ENCODE measurements around the gene AVL9.
"Not testable (repeated sequence)": the region's sequence is repeated elsewhere in the genome, so short reads cannot be mapped to it uniquely, and the experiment has no call there.

Gene AVL9

DNA sequence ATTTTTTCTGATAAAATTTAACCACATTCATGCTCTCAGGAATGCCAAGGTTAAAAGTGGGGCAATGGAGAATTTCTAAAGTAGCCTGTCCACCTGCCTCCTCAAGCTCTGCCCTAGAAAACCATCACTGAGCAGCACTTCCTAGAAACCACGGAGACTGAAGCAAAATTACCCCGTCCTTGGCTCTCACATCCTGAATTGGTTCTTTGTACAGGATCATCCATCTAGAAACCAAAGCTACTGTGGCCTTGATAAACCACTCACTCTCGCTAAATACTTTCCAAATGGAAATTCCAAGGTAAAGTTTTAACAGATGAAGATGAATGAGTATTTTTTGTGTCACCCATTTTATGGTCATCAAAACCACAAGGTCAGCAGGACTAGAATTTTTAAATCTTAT lies 96.6 kb downstream of the AVL9 start:
- DNase-seq, result no peak

DNA sequence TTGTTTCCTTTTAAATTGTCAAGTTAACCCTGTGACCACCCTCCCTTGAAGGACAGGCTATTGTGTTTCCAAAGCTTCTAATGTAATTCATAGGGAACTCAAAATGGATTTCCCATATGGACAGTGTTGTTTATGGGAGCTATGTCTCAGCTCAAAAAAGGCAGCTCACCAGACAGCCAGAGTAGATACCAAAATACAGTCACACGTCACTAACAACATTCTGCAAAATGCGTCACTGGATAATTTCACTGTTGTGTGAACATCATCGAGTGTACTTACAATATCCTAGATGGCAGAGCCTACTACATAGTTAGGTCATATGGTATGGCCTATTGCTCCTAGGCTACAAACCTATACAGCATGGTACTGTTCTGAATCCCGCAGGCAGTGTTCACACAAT lies 97.4 kb downstream of the AVL9 start:
- DNase-seq, result no peak

DNA sequence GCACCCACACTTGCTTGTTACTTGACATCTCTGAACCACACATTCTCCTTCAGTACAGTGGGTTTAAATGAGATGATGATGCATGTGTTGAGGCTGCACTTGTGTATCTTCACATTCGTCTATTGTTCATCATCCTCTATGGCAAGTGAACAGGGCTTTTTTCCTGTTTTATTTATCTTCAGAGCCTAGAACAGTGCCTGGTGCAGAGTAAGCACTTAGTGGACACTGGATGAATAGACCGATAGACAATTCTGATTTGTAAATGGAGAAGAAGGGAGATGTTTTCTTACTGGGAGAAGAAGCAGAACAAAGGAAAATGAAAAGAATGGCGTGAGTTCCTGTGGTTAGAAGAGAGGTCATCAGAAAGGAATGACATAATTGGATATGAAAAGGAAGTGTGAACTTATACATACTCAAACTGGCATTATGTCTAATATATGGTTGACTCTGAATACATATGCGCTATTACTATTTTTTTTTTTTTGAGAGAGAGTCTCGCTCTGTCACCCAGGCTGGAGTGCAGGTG lies 99.7 kb downstream of the AVL9 start:
- DNase-seq, result no peak

DNA sequence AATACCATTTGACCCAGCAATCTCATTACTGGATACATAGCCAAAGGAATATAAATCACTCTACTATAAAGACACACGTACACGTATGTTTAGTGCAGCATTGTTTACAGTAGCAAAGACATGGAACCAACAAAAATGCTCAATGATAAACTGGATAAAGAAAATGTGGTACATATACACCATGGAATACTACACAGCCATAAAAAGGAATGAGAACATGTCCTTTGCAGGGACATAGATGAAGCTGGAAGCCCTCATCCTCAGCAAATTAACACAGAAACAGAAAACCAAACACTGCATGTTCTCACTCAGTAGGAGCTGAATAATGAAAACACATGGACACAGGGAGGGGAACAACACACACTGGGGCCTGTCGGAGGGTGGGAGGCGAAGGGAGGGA lies 105.9 kb downstream of the AVL9 start:
- DNase-seq, result not testable (repeated sequence)

DNA sequence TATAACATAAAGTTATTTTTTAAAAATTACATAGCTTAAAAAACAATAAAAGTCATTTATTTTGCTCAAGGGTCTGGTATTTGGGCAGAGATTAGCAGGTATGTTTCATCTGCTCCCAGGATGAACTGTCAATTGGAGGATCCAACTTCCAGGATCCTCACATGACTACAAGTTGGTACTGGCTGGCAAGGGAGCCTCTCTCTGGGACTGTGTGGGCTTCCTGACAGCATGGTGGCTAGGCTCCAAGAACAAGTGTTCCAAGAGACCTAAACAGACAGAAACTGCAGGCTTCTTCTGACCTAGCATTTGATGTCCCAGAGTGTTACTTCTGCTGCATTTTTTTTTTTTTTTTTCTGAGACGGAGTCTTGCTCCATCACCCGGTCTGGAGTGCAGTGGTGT lies 107.2 kb downstream of the AVL9 start:
- DNase-seq, result no peak

DNA sequence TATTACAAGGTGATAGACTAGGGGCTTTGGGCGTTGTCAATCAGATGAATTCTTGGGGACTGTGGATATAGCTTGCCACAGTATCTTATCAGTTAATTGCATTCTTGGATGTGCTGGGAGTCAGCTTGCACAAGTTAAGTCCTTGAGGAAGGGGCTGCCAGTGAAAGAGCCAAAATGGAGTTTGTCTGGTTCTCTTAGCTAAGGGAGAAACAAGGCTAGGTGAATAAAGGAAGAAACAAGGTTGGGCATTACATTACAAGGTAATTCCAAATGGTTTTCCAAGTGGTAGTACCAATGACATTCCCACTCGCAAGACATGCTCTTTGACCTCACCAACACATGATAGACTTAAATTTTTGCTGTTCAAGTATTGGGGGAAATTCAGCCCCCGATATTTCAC lies 108.2 kb downstream of the AVL9 start:
- not testable (repeated sequence) for DNase-seq

DNA sequence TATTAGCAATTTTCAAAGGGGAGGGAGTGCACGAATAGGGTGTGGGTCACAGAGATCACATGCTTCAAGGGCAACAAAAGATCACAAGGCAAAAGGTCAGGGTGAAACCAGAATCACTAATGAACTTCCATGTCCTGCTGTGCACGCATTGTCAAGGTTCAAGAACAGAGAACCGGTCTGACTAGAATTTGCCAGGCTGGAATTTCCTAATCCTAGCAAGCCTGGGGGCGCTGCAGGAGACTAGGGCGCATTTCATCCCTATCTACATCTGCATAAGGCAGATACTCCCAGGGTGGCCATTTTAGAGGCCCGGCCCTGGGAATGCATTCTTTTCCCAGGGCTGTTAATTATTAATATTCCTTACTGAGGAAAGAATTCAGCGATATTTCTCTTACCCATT lies 108.8 kb downstream of the AVL9 start:
- DNase-seq, result not testable (repeated sequence)

DNA sequence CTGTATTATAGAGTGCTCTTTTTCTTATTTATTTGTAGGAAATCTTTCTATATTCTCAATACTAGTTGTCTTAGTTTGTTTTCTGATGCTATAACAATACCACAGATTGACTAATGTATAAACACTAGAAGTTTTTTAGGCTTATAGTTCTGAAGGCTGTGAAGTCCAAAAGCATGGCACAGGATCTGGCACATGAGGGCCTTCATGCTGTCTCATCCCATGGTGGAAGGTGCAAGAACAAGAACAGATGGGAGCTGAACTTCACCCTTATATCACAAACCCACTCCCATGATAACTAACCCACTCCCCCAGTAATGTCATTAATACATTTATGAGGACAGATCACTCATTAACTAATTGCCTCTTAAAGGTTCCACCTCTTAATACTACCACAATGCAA lies 109.7 kb downstream of the AVL9 start:
- no peak for DNase-seq

DNA sequence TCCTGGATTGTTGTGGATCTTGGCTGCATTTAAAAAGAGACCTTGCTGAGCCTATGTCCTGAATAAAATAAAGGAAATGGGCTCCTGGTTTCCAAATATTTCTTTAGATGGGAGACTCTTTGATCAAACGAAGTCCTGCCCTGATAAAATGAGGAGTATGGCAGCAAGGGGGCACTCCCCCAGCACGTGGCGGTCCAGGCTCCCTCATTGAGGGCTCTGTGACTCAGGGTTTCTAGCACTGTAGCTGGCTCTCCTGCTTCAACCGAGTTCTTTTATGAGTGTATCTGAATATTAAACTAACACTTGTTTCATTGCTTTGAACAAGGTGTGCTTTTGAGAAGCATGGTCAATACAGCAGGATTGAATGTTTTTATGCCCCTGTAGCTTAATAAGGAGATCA lies 114.2 kb downstream of the AVL9 start:
- DNase-seq, result no peak

DNA sequence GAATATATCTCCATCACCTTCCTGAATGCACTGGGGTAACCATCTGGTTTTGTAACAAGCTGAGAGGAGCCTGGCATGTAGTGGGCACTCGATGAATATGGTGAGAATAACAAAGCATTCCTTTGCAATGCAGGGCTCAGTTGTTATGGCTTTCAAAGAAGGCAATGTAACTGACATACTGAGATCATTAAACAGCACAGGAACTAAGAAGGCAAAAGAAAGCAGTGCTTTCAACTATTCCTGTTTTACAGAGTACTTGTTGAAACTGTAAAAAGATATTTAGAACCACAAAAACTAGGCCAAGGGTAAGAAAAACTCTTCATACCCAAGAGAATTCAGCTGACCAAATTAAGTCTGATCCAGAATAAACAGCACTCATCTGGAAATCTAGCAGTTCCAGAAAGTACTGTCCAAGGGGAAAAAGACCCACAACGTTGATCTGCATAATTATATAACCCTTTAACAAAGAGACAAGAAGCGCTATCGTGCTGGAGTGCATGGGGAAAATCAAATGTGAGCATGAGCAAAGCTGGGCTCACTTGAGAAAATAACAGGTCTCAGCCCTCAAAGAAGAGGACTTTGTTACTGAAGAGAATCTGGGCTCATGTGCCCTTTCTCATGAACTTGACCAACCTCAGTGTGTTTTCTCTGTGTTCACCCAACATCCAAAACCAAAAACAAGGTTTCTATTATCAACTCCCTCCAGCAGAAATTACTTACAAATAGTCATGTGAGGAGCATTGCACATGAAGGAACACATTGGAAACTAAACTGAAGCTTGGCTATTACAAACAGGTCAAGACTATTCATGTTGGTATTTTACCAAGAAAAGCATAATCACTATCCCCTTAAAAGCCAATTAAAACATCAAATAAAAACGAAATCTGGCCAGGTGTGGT lies 116.2 kb downstream of the AVL9 start:
- DNase-seq, result no peak

DNA sequence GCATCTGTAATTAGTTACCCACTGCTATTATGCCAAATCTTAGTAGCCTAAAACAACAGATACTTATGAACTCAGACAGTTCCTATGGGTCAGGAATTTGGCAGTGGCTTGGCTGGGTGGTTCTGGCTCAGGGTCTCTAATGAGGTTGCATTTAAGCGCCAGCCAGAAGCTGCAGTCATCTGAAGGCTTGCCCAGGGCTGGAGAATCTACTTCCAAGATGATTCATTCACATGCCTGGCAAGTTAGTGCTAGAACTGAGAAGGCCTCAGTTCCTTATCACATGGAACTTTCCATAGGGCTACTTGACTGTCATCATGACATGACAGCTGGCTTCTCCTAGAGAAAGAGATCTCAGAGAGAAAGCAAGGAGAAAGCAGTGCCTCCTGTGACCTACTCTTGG lies 121.3 kb downstream of the AVL9 start:
- DNase-seq, result no peak

DNA sequence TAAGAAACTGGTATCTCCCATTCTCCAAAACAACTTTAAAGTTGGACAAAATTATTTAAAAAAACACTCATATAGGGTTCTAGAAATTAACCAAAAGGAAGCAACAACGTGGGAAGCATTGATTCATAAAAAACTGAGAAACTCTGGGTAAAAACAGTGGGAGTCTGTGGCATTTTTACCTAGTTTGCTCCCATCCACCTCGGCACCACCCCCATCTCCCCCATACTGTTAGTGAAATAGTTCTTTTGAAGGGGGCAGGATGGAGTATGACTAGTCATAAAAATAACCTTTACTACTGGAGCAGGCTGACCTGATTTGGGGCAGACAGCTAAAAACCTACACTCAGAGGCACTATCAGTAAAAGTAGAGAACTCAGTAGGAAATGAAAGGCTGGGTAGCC lies 123.2 kb downstream of the AVL9 start:
- no peak for DNase-seq

DNA sequence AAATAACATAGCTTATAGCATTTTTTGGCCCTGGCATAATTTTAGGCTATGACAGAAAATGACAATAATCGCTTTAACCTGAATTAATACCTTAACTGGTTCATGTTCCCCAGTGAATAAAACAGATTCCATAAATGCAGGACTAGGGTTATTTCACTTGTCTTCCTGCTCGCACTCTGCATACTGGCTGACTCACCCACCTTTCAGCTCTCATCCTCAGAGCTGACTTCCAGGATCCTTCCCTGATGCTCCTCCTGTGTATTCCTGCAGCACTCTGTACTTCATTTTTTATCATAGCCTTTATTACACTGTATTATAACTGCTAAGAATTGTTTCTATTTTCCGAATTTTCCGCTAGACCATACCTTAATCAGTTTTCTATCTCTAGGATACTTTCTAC lies 123.7 kb downstream of the AVL9 start:
- DNase-seq, result no peak

DNA sequence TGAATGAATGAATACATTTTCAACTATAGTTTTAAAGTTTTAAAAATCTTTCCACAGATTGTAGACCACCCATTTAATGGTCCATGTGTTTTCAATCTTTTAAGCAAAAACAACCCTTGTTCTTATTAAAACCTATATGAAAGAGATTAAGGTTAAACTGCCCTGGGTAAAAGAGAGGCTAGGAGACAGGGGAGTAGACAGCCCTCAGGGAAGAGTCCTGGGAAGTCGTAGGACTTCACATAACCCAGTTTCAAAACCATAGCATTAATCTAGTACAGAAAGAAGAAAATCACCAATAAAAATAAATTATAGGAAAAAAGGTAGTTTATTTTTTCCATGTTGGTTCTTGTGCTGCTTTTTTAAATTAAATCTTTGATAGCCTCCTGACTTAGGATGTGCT lies 124.1 kb downstream of the AVL9 start:
- not testable (repeated sequence) for DNase-seq

DNA sequence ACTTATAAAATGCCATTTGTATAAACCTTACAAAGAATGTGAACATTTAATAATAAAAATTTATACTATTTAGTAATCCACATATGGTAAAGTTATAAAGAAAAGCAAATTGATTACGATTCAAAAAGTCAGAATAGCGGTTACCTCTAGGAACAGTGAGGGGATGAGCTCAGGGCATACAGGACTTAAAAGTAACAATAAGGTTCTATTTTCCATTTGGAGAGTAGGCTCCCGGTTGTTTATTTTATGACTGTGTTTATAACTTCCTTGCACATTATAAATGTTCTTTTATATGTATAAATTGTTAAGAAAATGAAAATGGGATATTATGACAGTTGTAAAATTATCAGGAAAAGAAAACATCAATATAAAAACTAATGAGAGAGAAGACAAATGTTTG lies 135.7 kb downstream of the AVL9 start:
- DNase-seq, result no peak

DNA sequence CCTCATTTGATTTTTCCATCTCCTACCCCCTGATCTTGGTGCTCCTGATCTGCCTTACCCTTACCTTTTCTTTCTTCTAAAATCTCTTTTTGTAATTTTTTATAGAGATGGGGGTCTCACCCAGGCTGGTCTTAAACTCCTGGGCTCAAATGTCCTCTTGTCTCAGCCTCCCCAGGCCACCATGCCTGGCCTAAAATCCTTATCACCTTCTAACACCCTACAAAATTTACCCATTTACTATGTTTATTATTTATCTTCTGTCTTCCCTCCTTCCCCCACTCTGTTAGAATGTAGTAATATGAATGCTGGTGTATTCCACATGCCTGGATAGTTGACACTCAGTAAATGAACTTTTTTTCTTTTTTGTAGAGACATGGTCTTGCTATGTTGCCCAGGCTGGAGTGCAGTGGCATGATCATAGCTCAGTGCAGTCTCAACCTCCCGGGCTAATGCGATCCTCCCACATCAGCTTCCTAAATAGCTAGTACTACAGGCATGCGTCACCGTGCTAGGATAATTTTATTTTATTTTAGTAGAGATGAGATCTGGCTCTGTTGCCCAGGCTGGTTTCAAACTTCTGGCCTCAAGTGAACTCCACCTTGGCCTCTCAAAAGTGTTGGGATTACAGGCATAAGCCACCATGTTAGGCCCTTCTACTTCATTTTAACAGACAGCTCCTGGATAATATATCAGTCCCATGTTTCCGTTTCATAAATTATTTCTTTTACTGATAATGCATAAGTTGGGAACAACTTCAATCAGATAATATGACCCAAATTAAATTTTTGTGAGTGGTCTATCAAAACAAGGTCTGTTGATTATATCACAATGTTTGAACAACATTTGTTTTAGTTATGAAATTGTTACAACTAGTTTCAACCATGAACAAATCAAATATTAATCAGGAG lies 136.6 kb downstream of the AVL9 start:
- not testable (repeated sequence) for DNase-seq

DNA sequence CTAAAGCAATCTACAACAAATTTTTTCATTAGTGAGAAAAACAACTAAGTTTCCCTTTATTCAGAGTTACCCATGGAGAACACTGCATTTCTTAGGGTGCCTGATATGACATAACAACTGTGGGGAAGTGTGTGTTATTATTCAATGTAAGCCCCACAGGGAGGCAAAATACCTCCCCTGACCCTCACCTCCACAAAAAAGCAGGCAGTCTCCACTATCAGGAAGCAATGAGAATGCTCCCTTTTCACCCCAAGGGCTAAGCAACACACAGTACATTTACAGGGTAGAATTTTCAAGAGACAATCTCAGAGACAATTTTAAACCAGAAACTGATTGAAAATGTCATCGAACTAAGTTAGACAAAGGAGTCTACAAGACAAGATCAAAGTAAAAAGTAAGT lies 138.2 kb downstream of the AVL9 start:
- not testable (repeated sequence) for DNase-seq

DNA sequence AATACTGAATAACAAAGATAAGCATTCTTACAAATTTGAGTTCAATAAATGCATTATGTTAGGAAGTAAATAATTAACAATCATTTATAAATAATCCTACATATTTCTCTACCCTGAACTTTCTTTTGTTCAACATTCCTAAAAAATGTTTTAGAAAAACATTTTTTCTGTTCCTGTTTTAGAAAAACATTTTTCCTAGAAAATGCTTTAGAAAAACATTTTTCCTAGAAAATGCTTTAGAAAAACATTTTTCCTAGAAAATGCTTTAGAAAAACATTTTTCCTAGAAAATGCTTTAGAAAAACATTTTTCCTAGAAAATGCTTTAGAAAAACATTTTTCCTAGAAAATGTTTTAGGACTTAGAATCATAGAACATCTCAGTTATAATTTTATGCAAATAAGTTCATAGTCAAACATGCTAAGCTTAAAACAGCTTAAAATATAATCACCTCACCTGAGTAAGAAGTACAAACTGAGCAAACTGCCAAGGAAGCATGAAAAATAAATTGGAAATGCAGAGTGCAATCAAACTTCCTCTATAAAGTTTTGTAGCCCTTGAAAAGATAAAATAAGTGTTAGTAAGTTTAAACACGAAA lies 139.6 kb downstream of the AVL9 start:
- not testable (repeated sequence) for DNase-seq

DNA sequence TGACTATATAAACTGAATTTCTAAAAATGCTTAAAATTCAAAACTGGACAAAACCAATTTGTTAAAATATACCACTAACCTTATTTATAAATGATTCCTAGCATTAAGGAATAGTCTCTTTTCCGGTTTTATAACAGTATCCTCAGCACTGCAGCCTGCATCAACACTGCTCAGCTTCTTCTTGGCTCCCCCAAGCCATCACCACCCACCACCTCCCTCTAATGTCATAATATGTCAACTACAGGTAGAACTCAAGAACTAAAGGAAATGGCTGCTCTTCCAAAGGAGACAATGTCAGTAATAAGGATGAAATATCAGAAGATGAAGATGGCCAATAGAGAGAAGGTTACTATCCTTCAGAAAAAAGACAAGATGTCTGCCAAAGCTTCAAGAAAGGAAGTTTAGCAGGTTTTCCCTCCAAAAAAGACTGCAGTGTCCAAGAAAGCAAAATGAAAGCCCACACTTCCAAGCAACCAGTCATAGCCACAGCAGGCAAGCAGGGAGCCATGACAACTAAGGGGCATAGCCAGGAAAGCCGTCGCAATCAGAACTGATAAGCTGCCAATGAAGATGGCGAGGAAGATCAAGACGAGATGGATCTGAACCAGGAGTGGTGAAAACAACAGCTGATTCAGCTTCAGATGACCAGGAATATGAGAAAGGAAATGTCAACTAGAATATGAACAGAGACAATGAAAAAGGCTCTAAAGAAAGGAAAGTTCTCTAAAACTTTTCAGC lies 141.6 kb downstream of the AVL9 start:
- not testable (repeated sequence) for DNase-seq

DNA sequence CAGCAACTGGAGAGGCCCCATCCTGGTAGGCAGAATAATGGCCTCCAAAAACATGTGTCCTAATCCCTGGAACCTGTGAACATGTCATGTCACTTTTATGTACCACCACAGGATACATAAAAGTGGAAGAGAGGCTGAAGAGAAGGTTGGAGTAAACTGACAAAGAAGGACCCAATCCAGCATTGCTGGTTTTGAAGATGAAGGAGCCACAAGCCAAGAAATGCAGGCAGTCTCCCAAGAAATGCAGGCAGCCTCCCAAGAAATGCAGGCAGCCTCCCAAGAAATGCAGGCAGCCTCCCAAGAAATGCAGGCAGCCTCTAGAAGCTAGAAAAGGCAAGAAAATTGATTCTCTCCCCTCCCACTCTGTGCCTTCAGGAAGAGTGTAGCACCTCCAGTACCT lies 142.3 kb downstream of the AVL9 start:
- DNase-seq, result not testable (repeated sequence)

Data from NCI-H1930 (cell line).